HEK293 (cell line): ENCODE measurements around the gene SLC9A9.

Source experiments
- CTCF ChIA-PET: fragments of 350-600 bp; formaldehyde crosslinking; extraction: SDS; loops from one replicate; lab custom pipeline; 2021; ENCODE audit warnings: antibody characterized with exemption; lab: Yijun Ruan, JAX
- POLR2A ChIA-PET: fragments of 300-600 bp; formaldehyde crosslinking; extraction: SDS; loops from one replicate; lab custom pipeline; 2020; ENCODE audit warnings: antibody characterized with exemption, inconsistent platforms; lab: Yijun Ruan, JAX
- H3K27ac ChIP-seq: fragments of 200-500 bp; sonication (Bioruptor generic); 2 replicates; pipeline ENCODE4 v1.5.1; 2014; ENCODE audit warnings: low read depth, low read length, control low read depth, inconsistent platforms; ENCODE audit errors: extremely low read depth
- H3K36me3 ChIP-seq, 2 experiments: fragments of 200-500 bp in 1 of 2; sonication (Bioruptor generic) in 1 of 2; 1 replicate in 1 of 2; 2 replicates in 1 of 2; pipeline ENCODE4 v1.5.1; 2014 to 2017; ENCODE audit warnings: inconsistent platforms in 2 of 2, low read length in 2 of 2; ENCODE audit not compliant: control insufficient read depth in 2 of 2, insufficient read depth in 1 of 2
- H3K4me1 ChIP-seq: fragments of 200-500 bp; sonication (Bioruptor generic); 2 replicates; pipeline ENCODE4 v1.5.1; 2014; ENCODE audit warnings: mild to moderate bottlenecking, low read length, inconsistent platforms; ENCODE audit not compliant: control insufficient read depth, insufficient read depth
- H3K4me3 ChIP-seq: 2 replicates; pipeline ENCODE4 v1.5.1; 2011; ENCODE audit warnings: low read depth, mild to moderate bottlenecking, control low read depth, low read length, moderate library complexity
- H3K9me3 ChIP-seq: fragments of 200-500 bp; sonication (Bioruptor generic); 2 replicates; pipeline ENCODE4 v1.5.1; 2014; ENCODE audit warnings: low read depth, low read length, inconsistent platforms; ENCODE audit not compliant: control insufficient read depth, insufficient read depth
- FEZF1 ChIP-seq: fragments of 450-650 bp; formaldehyde crosslinking; IDR thresholded peaks from 2 replicates; pipeline ENCODE4 v1.5.1; 2016; ENCODE audit warnings: missing biosample characterization, missing genetic modification characterization
- GLIS2 ChIP-seq: fragments of 450-650 bp; formaldehyde crosslinking; IDR thresholded peaks from 2 replicates; pipeline ENCODE4 v1.5.1; 2016; ENCODE audit warnings: missing biosample characterization, missing genetic modification characterization
- HOXD13 ChIP-seq: sonication (generic); formaldehyde crosslinking; IDR thresholded peaks from 2 replicates; pipeline ENCODE4 v1.8.0; 2022; ENCODE audit warnings: missing genetic modification reagents, borderline replicate concordance
- MEIS1 ChIP-seq: sonication (generic); formaldehyde crosslinking; IDR thresholded peaks from 2 replicates; pipeline ENCODE4 v1.8.1; 2022; ENCODE audit warnings: missing genetic modification reagents, mild to moderate bottlenecking, borderline replicate concordance
- MYNN ChIP-seq: fragments of 450-650 bp; formaldehyde crosslinking; IDR thresholded peaks from 2 replicates; pipeline ENCODE4 v1.5.1; 2016; ENCODE audit warnings: missing biosample characterization, missing genetic modification characterization, borderline replicate concordance
- OSR2 ChIP-seq: fragments of 450-650 bp; formaldehyde crosslinking; IDR thresholded peaks from 2 replicates; pipeline ENCODE4 v1.5.1; 2016; ENCODE audit warnings: missing biosample characterization, missing genetic modification characterization
- PRDM10 ChIP-seq: fragments of 450-650 bp; formaldehyde crosslinking; IDR thresholded peaks from 2 replicates; pipeline ENCODE4 v1.5.1; 2016; ENCODE audit warnings: missing biosample characterization, missing genetic modification characterization
- SP3 ChIP-seq: fragments of 450-650 bp; formaldehyde crosslinking; IDR thresholded peaks from 2 replicates; pipeline ENCODE4 v1.5.1; 2016; ENCODE audit warnings: missing biosample characterization, missing genetic modification characterization
- ZBTB11 ChIP-seq: fragments of 450-650 bp; formaldehyde crosslinking; conservative IDR thresholded peaks from 2 replicates; pipeline ENCODE4 v1.5.1; 2016; ENCODE audit warnings: low read depth, missing biosample characterization, missing genetic modification characterization
- ZNF223 ChIP-seq: fragments of 450-650 bp; formaldehyde crosslinking; IDR thresholded peaks from 2 replicates; pipeline ENCODE4 v1.5.1; 2016; ENCODE audit warnings: missing biosample characterization, missing genetic modification characterization
- ZNF335 ChIP-seq: fragments of 450-650 bp; formaldehyde crosslinking; conservative IDR thresholded peaks from 2 replicates; pipeline ENCODE4 v1.5.1; 2016; ENCODE audit warnings: missing biosample characterization, missing genetic modification characterization
- ZNF514 ChIP-seq: fragments of 450-650 bp; formaldehyde crosslinking; IDR thresholded peaks from 2 replicates; pipeline ENCODE4 v1.5.1; 2016; ENCODE audit warnings: missing biosample characterization, missing genetic modification characterization
- ZNF529 ChIP-seq: fragments of 450-650 bp; formaldehyde crosslinking; IDR thresholded peaks from 2 replicates; pipeline ENCODE4 v1.5.1; 2017; ENCODE audit warnings: missing genetic modification characterization, missing biosample characterization; ENCODE audit not compliant: insufficient replicate concordance
- ZNF654 ChIP-seq: fragments of 450-650 bp; formaldehyde crosslinking; IDR thresholded peaks from 2 replicates; pipeline ENCODE4 v1.5.1; 2016; ENCODE audit warnings: low read depth, missing biosample characterization, missing genetic modification characterization
- ZNF660 ChIP-seq: fragments of 450-650 bp; IDR thresholded peaks from 2 replicates; pipeline ENCODE4 v1.5.1; 2018; ENCODE audit warnings: missing biosample characterization, mild to moderate bottlenecking, missing genetic modification characterization
- ZNF843 ChIP-seq: fragments of 450-650 bp; formaldehyde crosslinking; IDR thresholded peaks from 2 replicates; pipeline ENCODE4 v1.5.1; 2016; ENCODE audit warnings: missing biosample characterization, missing genetic modification characterization

Gene SLC9A9

GRCh38 chr3:143783851-143784370 is 64.4 kb downstream of the SLC9A9 start:
- no peak overlapping the region for H3K27ac ChIP-seq
- no peaks in the 10 kb centered on the region for H3K4me1 ChIP-seq
- H3K4me3 ChIP-seq = no peak overlapping the region
- ChIA-PET CTCF (interaction anchor here (0.6 to 0.7 kb wide), 2 partner anchors 81 to 580 kb away, joined by 3 read pairs; no protein-coding TSS in a partner anchor), POLR2A (no interaction called here)
- TF ChIP-seq SP3 (tag by site-specific recombination) (no peak), FEZF1 (tag by site-specific recombination) (peak; percentile 40), ZNF335 (tag by site-specific recombination) (no peak), GLIS2 (tag by site-specific recombination) (no peak), HOXD13 (no peak), MYNN (tag by site-specific recombination) (no peak), ZNF529 (tag by site-specific recombination) (no peak), OSR2 (tag by site-specific recombination) (no peak), ZNF223 (no peak)
- no peaks in the 10 kb centered on the region for H3K9me3 ChIP-seq
- H3K36me3 ChIP-seq = no peaks in the 10 kb centered on the region

- TF ChIP-seq ZBTB11 (peak; percentile 44; the same call in 1 of the 2 replicates), FEZF1 (tag by site-specific recombination) (peak; percentile 75), OSR2 (tag by site-specific recombination) (peak; percentile 48; the same call in 1 of the 2 replicates), PRDM10 (tag by site-specific recombination) (peak; percentile 50), ZNF660 (tag by site-specific recombination) (peak; percentile 20; the same call in 1 of the 2 replicates), ZNF843 (tag by site-specific recombination) (0 out of 2 replicates have a peak, but pooled peaks have one; percentile 33), MEIS1 (CRISPR knock-in tag) (no peak), ZNF654 (peak; percentile 66), ZNF514 (tag by site-specific recombination) (no peak)
- H3K9me3 ChIP-seq = no peaks in the 10 kb centered on the region
- no peaks in the 10 kb centered on the region for H3K36me3 ChIP-seq
- no peak overlapping the region for H3K27ac ChIP-seq
- CTCF ChIA-PET = interaction anchor here (0.6 to 0.9 kb wide), 6 partner anchors 42 to 1034 kb away, joined by 3 to 4 read pairs (median 4); no protein-coding TSS in a partner anchor
- no peaks in the 10 kb centered on the region for H3K4me1 ChIP-seq
- no peak overlapping the region for H3K4me3 ChIP-seq
- POLR2A ChIA-PET = no interaction called here
Measured at GRCh38 chr3:143775459-143775858, 72.8 kb downstream of the SLC9A9 start.
